DND-41 (cell line): ENCODE data around the gene IMPDH2.

ENCODE experiments used
- CTCF ChIP-seq: IDR thresholded peaks from 2 replicates; pipeline ENCODE4 v1.5.1; 2012; ENCODE audit warnings: borderline replicate concordance, low read length, moderate library complexity, mild to moderate bottlenecking; ENCODE audit not compliant: poor library complexity, severe bottlenecking; ENCODE audit errors: extremely low read depth
- EZH2 ChIP-seq: IDR thresholded peaks from 3 replicates; pipeline ENCODE4 v1.6.1; 2012; ENCODE audit warnings: borderline replicate concordance, low read depth, mild to moderate bottlenecking, moderate library complexity, low read length, inconsistent platforms; ENCODE audit not compliant: severe bottlenecking

GRCh38 chr3:49005303-49005680 is 23.9 kb downstream of the IMPDH2 start:
- TF ChIP-seq CTCF (no peak), EZH2 (no peak)
